Measurements from ENCODE around the gene TAS1R2.

DNA sequence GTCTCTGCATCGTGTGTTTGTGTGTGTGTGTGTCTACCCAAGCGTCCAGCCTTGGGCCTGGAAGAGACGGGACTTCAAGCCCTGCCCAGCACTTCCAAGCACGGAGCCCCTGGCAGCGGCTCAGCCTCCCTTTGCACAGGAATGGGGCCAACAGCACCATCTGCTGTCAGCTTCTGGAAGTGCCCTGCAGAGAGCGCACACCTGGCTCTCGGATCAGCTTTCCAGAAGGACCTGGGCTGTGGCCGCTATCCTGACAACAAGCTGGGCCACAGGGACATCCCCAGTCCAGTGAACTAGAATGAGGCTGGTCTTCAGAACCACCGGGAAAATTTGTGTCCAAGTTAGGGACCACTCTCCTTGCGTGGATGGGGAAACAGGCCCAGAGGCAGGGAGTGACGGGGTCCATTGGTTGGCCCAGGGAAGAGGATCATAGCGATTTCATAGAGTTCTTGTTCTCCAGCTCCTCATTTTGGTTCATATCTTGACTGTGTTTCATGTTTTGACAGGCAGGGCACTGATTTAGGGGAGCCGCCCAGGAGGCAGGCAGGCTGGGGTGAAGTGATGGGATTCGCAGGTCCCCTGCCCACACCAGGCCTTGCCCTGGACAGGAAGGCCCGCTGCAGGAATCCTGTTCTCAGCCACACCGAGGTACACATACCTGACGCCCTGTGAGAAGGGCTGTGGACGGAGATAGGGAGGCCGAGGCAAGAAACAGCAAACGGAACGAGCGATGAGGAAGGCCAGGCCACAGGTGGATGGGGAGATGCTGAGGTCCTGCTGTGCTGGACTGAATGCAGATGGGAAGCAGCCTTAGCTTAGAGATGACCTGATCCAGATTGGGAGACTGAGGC, 38.4 kb downstream of the TAS1R2 start:
- TF ChIP-seq, protein P1, sequence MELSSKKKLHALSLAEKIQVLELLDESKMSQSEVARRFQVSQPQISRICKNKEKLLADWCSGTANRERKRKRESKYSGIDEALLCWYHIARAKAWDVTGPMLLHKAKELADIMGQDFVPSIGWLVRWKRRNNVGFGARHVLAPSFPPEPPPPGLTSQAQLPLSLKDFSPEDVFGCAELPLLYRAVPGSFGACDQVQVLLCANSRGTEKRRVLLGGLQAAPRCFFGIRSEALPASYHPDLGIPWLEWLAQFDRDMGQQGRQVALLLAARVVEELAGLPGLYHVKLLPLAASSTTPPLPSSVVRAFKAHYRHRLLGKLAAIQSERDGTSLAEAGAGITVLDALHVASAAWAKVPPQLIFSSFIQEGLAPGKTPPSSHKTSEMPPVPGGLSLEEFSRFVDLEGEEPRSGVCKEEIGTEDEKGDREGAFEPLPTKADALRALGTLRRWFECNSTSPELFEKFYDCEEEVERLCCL (CRISPR knock-in tag; IDR thresholded peaks at IDR 0.05; ENCODE audit: borderline replicate concordance) = no peak
- no peak for TF ChIP-seq ZBTB7A (CRISPR knock-in tag; IDR thresholded peaks at IDR 0.05)
- TF ChIP-seq, protein P2, sequence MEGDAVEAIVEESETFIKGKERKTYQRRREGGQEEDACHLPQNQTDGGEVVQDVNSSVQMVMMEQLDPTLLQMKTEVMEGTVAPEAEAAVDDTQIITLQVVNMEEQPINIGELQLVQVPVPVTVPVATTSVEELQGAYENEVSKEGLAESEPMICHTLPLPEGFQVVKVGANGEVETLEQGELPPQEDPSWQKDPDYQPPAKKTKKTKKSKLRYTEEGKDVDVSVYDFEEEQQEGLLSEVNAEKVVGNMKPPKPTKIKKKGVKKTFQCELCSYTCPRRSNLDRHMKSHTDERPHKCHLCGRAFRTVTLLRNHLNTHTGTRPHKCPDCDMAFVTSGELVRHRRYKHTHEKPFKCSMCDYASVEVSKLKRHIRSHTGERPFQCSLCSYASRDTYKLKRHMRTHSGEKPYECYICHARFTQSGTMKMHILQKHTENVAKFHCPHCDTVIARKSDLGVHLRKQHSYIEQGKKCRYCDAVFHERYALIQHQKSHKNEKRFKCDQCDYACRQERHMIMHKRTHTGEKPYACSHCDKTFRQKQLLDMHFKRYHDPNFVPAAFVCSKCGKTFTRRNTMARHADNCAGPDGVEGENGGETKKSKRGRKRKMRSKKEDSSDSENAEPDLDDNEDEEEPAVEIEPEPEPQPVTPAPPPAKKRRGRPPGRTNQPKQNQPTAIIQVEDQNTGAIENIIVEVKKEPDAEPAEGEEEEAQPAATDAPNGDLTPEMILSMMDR (CRISPR knock-in tag; IDR thresholded peaks at IDR 0.05) = peak; percentile 96

Data from HepG2 (cell line).